T-helper 2 cell (primary cell): ENCODE results near the gene ZNF593OS.

Experiments
- DNase-seq, 5 experiments: peaks; one replicate each; pipeline versions ENCODE4 v3.0.0 to v3.0.0-alpha.2; 2012 to 2022
- total RNA-seq, 2 donors: gene quantifications; one replicate each; lab custom pipeline; 2026; lab: John Stamatoyannopoulos, UW

The ZNF593OS gene
- total RNA-seq = 0 to 0.07 reads per million in 2 donors

- no peak for DNase-seq
Measured at GRCh38 chr1:26171084-26172072, at the start of gene ZNF593OS. Gene ZNF593OS (minus strand): TSS chr1:26171832. CDS start chr1:26171661, 171 bp downstream.

GRCh38 chr1:26221094-26221493 is 49.5 kb upstream of the ZNF593OS start:
- DNase-seq = no peak

- DNase-seq = no peak
Measured at GRCh38 chr1:26220199-26220912, 48.7 kb upstream of the ZNF593OS start.

GRCh38 chr1:26218906-26219494 is 47.4 kb upstream of the ZNF593OS start:
- no peak for DNase-seq

DNA sequence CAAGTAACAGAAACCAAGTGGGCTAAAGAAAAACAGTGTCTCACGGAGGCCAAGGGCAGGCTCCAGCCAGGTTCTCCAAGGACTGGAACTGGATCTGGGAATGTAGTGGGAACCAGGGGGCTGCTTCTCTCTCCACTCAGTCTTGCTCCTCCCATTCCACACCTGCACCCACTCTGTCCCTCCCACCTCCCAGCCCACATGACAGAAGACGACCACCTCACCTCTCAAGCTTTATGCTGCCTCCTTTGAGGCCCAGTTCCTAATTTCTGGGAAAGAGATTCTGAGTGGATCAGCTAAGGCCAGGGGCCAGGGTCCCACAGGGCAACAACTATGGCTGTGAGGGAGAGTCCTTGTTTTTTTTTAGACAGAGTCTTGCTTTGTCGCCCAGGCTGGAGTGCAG is 43.6 kb upstream of the ZNF593OS start:
- DNase-seq = no peak

DNA sequence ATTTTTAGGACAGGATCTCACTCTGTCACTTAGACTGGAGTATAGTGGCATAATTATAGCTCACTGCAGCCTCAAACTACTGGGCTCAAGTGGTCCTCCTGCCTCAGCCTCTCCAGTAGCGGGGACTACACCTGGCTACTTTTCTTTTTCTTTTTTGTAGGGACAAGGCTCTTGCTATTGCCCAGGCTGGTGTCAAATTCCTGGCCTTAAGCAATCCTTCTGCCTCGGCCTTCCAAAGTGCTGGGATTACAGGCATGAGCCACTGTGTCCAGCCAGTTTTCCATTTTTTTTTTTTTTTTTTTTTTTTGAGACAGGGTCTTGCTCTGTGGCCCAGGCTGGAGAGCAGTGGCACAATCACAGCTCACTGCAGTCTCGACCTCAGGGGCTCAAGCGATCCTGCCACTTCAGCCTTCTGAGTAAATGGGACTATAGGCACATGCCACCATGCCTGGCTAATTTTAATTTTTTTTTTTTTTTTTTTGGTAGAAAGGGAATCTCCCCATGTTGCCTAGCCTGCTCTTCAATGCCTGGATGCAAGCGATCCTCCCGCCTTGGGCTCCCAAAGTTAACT is 41.8 kb upstream of the ZNF593OS start:
- no peak for DNase-seq

DNA sequence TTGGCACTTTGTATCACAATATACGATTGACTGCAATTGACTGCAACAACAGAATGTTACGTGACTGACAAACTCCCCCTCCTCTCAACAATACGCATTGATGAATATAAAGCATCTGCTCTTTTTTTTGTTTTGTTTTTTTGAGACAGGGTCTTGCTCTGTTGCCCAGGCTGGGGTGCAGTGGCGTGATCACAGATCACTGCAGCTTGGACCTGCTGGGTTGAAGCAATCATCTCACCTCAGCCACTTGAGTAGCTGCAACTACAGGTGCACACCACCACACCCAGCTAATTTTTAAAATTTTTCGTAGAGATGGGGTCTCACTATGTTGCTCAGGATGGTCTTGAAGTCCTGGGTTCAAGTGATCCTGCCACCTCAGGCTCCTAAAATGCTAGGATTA is 41.1 kb upstream of the ZNF593OS start:
- DNase-seq = no peak

GRCh38 chr1:26210147-26210870 is 38.7 kb upstream of the ZNF593OS start:
- no peak for DNase-seq

GRCh38 chr1:26203642-26204318 is 32.1 kb upstream of the ZNF593OS start:
- DNase-seq = no peak

DNA sequence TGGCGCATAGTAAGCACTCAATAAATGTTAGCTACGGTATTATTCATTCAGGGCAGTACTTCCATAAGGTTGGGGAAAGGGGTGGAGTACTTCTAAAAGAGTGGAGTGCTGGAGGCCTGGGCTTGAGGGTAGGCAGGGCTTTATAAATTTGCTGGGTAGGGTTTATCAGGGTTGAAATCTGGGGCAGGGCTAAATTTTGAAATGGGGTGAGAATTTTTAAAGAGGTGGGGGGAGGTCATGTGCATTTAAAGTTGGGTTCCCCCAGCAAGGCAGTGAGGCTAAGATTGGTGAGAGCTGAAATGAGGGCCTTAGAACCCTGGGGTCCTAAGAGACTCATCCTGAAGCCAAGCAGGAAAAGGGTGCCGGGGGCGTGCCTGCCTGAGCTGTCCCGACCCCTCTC is 28.8 kb upstream of the ZNF593OS start:
- no peak for DNase-seq

- DNase-seq = no peak
Measured at GRCh38 chr1:26197813-26198212, 26.2 kb upstream of the ZNF593OS start.

DNA sequence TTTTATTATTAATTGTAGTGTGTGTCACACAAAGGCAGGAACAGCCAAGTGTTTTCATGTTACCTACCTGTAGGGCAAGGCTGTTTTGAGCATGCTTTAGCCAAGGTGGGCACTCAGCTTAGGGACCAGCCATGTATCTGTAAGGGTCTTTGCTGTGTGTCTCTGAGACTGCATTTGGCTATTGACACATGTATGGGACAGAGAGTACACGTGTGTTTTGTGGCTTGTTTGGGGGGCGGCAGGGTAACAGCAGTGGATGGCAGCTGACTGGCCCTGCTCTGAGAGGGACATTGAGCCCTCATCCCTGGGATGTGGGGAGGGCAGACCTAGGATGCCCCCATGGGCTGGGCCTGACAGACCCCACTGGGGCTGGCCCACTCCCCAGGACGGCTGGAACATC is 25.7 kb upstream of the ZNF593OS start:
- DNase-seq = no peak

GRCh38 chr1:26195805-26196204 is 24.2 kb upstream of the ZNF593OS start:
- DNase-seq = no peak

- DNase-seq = peak in 1 of 5 experiments; percentile 22
Measured at GRCh38 chr1:26191739-26192138, 20.1 kb upstream of the ZNF593OS start.

DNA sequence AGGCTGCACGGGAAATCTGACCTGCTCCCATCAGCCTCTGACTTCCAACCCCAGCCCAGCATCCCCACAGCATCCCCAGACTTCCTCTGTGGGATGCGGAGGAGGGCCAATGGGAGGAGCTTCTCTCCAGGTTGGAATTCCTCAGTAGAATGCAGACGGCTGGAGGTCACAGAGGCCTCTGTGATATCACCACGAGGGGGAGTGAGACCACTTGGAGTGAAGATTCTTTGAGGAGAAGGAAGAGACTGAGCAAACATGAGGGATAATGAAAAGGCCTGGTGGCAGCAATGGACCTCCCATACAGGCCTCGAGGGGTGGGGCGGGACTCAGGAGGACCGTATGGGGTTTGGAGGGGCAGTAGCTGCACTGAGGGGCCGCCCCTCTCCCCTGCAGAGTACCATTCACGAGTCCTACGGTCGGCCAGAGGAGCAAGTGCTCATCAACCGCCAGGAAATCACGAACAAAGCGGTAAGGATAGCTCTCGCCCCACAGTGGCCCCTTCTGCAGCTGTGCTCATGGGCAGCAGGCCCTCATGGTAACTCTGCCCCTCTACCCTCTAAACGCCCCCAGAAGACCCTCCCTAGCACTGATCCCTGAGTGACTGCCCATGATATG is 18.8 kb upstream of the ZNF593OS start, which contains the start of gene CATSPER4:
TSS of gene CATSPER4 (plus strand) at position 230 of the 615 bp plus-strand sequence. CDS start at position 256, 26 bp downstream.
- peak in 1 of 5 experiments; percentile 18 for DNase-seq

DNA sequence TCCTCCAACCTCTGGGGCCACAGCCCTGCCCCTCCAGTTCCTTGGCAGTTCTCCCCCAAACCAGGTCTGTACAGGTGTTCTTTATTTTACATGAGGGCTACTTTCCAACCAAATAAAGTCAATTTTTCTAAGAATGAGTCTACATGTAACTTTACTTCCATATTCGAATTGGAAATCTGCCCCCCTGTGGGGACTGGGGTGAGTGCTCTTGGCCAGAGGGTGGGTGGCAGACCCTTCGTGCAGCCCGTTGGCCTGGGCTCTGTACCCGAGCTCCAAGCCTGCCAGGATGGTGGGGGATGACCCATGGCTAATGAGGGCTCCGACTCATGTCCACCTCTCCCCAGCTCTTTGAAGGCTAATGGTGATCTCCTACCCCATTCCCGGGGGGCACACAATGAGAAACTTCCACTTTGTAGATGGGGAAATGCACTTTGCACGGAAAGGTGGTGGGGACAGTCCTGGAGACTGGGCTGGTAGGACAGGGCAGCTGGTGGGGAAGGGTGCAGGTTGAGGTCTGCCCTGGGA is 18.2 kb upstream of the ZNF593OS start:
- DNase-seq = no peak

- no peak for DNase-seq
Measured at GRCh38 chr1:26189331-26189730, 17.7 kb upstream of the ZNF593OS start.

GRCh38 chr1:26188477-26188876 is 16.8 kb upstream of the ZNF593OS start:
- no peak for DNase-seq

- no peak for DNase-seq
Measured at GRCh38 chr1:26187882-26188281, 16.2 kb upstream of the ZNF593OS start.

DNA sequence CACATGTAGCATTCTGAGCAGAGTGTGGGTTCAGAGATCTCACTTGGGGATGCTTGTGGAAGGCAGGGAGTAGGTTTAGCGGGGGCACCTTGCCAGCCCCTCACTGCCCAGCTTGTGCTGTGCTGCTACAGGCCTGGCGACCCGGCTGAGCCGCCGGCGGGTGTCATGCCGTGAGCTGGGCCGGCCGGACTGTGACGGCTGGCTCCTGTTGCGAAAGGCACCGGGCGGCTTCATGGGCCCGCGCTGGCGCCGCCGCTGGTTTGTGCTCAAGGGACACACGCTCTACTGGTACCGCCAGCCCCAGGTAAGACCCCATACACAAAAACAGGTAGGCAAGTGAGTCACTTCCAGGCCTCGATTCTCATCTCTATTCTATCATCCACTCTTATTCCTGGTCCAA is 13.3 kb upstream of the ZNF593OS start:
- no peak for DNase-seq

DNA sequence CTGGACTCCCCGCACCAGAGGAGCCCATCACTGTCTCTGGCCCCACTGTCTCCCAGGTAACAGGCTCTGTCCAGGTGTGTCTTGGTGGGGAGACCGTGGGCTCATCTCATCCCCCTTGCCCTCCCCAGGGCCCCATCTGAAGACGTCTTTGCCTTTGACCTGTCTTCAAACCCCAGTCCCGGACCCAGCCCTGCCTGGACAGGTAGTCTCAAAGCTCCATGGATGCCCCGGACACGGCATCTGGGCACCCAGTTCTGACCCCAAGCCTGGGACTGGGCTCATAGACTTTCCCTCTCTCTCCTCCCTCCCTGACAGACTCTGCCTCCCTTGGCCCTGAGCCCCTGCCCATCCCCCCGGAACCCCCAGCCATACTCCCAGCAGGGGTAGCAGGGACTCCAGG is 12.5 kb upstream of the ZNF593OS start:
- no peak for DNase-seq
